H1 (cell line): Measurements from ENCODE around the gene IRF2BP2. TPM values are rescaled to one million over a fixed set of nuclear protein-coding genes. Genes with fewer than 3 reads are reported as not detected.

Source experiments
- CTCF ChIA-PET: fragments of 300-600 bp; sonication (Branson Sonifier 250); formaldehyde crosslinking; loops from one replicate; lab custom pipeline; 2021; ENCODE audit not compliant: partially characterized antibody; lab: Charles Lee
- POLR2A ChIA-PET: fragments of 300-600 bp; sonication (Branson Sonifier 250); formaldehyde crosslinking; loops from one replicate; lab custom pipeline; 2021; ENCODE audit warnings: inconsistent platforms; ENCODE audit not compliant: partially characterized antibody; lab: Charles Lee
- DNase-seq, 2 experiments: peaks; one replicate each; pipeline versions ENCODE4 v3.0.0 to v3.0.0-alpha.2; 2010 to 2022; ENCODE audit warnings: low spot score in 2 of 2, low read depth in 1 of 2, mixed read lengths in 1 of 2
- FAIRE-seq: peaks from 2 replicates; lab custom pipeline; 2011; peaks lifted over from hg19 to GRCh38; lab: Jason Lieb, UNC
- H2AFZ ChIP-seq: 2 replicates; pipeline ENCODE4 v1.8.1; 2012; ENCODE audit warnings: low read length, inconsistent platforms
- H2AK5ac ChIP-seq: 2 replicates; pipeline ENCODE4 v1.6.1; 2013; ENCODE audit warnings: low read depth, low read length
- H2BK120ac ChIP-seq: replicated peaks from 2 replicates; pipeline ENCODE3; 2013; ENCODE audit warnings: low read depth, low read length, inconsistent platforms
- H2BK12ac ChIP-seq: 2 replicates; pipeline ENCODE4 v1.6.1; 2013; ENCODE audit warnings: low read depth, low read length
- H2BK15ac ChIP-seq: 2 replicates; pipeline ENCODE4 v1.6.1; 2013; ENCODE audit warnings: low read length
- H2BK20ac ChIP-seq: 2 replicates; pipeline ENCODE4 v1.6.1; 2013; ENCODE audit warnings: low read length
- H2BK5ac ChIP-seq: 2 replicates; pipeline ENCODE4 v1.6.1; 2013; ENCODE audit warnings: low read depth, low read length
- H3K14ac ChIP-seq: 2 replicates; pipeline ENCODE4 v1.6.1; 2013; ENCODE audit warnings: inconsistent platforms; ENCODE audit not compliant: insufficient read length
- H3K18ac ChIP-seq: 2 replicates; pipeline ENCODE4 v1.6.1; 2013; ENCODE audit warnings: low read length; ENCODE audit errors: extremely low read depth
- H3K23ac ChIP-seq: 2 replicates; pipeline ENCODE4 v1.6.1; 2013; ENCODE audit warnings: inconsistent platforms; ENCODE audit not compliant: insufficient read length
- H3K23me2 ChIP-seq: 2 replicates; pipeline ENCODE4 v1.6.1; 2013; ENCODE audit warnings: low read depth, low read length
- H3K27ac ChIP-seq: 2 replicates; pipeline ENCODE4 v1.6.1; 2011; ENCODE audit warnings: low read depth, low read length, inconsistent platforms
- H3K27me3 ChIP-seq, 4 experiments: replicated peaks in 1 of 4; 1 replicate in 1 of 4; 2 replicates in 3 of 4; pipeline versions ENCODE4 v1.6.1 to v1.8.1; 2011 to 2013; ENCODE audit warnings: low read length in 3 of 4, mild to moderate bottlenecking in 3 of 4, inconsistent platforms in 2 of 4, mixed read lengths in 2 of 4, moderate library complexity in 1 of 4; ENCODE audit not compliant: control insufficient read depth in 3 of 4, insufficient read depth in 3 of 4; ENCODE audit errors: extremely low read depth in 1 of 4
- H3K36me3 ChIP-seq, 4 experiments: 2 replicates each; pipeline versions ENCODE4 v1.6.1 to v1.8.1; 2011 to 2013; ENCODE audit warnings: mild to moderate bottlenecking in 4 of 4, low read length in 3 of 4, moderate library complexity in 2 of 4, control low read depth in 1 of 4, inconsistent platforms in 1 of 4; ENCODE audit not compliant: insufficient read depth in 4 of 4, control insufficient read depth in 2 of 4
- H3K4ac ChIP-seq: replicated peaks from 2 replicates; pipeline ENCODE3; 2013; ENCODE audit warnings: low read length, low read depth, mixed read lengths, inconsistent platforms; ENCODE audit not compliant: insufficient read length
- H3K4me1 ChIP-seq, 4 experiments: replicated peaks in 1 of 4; 1 replicate in 1 of 4; 2 replicates in 3 of 4; pipeline versions ENCODE4 v1.6.1 to v1.8.1; 2011 to 2013; ENCODE audit warnings: low read length in 3 of 4, inconsistent platforms in 2 of 4, mixed read lengths in 1 of 4; ENCODE audit not compliant: insufficient read depth in 4 of 4, control insufficient read depth in 3 of 4
- H3K4me2 ChIP-seq, 2 experiments: 2 replicates each; pipeline versions ENCODE4 v1.6.1 to v1.8.1; 2011 to 2013; ENCODE audit warnings: low read depth in 2 of 2, low read length in 2 of 2, control low read depth in 1 of 2, inconsistent platforms in 1 of 2, mild to moderate bottlenecking in 1 of 2; ENCODE audit not compliant: insufficient read depth in 1 of 2
- H3K4me3 ChIP-seq, 4 experiments: fragments of 200-600, 300-600 bp in 1 of 4; sonication (generic), shearing (Covaris generic), sonication (Bioruptor Twin) in 1 of 4; 2 replicates each; pipeline versions ENCODE4 v1.5.1 to v1.8.1; 2011 to 2016; ENCODE audit warnings: low read length in 4 of 4, low read depth in 3 of 4, control low read depth in 2 of 4, inconsistent platforms in 2 of 4, mild to moderate bottlenecking in 2 of 4, mixed read lengths in 1 of 4, moderate library complexity in 1 of 4; ENCODE audit not compliant: insufficient read depth in 2 of 4; ENCODE audit errors: extremely low read depth in 1 of 4
- H3K56ac ChIP-seq: replicated peaks from 2 replicates; pipeline ENCODE3; 2013; ENCODE audit warnings: low read depth, mild to moderate bottlenecking, mixed read lengths, low read length, inconsistent platforms; ENCODE audit not compliant: insufficient read length
- H3K79me1 ChIP-seq: 2 replicates; pipeline ENCODE4 v1.6.1; 2013; ENCODE audit warnings: low read depth, low read length, control low read depth
- H3K79me2 ChIP-seq, 2 experiments: 2 replicates each; pipeline versions ENCODE4 v1.6.1 to v1.8.1; 2012 to 2013; ENCODE audit warnings: low read length in 2 of 2, mild to moderate bottlenecking in 2 of 2, inconsistent platforms in 1 of 2; ENCODE audit not compliant: insufficient read depth in 2 of 2, control insufficient read depth in 1 of 2
- H3K9ac ChIP-seq, 4 experiments: replicated peaks in 1 of 4; 1 replicate in 1 of 4; 2 replicates in 3 of 4; pipeline versions ENCODE4 v1.6.1 to v1.8.1; 2011 to 2013; ENCODE audit warnings: low read depth in 3 of 4, low read length in 3 of 4, control low read depth in 2 of 4, mild to moderate bottlenecking in 2 of 4, moderate library complexity in 2 of 4, inconsistent platforms in 1 of 4; ENCODE audit errors: extremely low read depth in 1 of 4
- H3K9me3 ChIP-seq, 2 experiments: 2 replicates each; pipeline versions ENCODE4 v1.6.1 to v1.8.1; 2012 to 2013; ENCODE audit warnings: mild to moderate bottlenecking in 2 of 2, moderate library complexity in 2 of 2, control low read depth in 1 of 2, inconsistent platforms in 1 of 2, low read depth in 1 of 2, low read length in 1 of 2, mixed read lengths in 1 of 2; ENCODE audit not compliant: insufficient read depth in 2 of 2
- H4K20me1 ChIP-seq, 2 experiments: replicated peaks in 1 of 2; 2 replicates each; pipeline versions ENCODE3 to v1.8.1; 2011 to 2013; ENCODE audit warnings: inconsistent platforms in 2 of 2, low read length in 2 of 2, mild to moderate bottlenecking in 1 of 2; ENCODE audit not compliant: insufficient read depth in 2 of 2, control insufficient read depth in 1 of 2
- H4K5ac ChIP-seq: 2 replicates; pipeline ENCODE4 v1.6.1; 2013; ENCODE audit warnings: low read length, low read depth, mixed read lengths, inconsistent platforms; ENCODE audit not compliant: insufficient read length
- H4K8ac ChIP-seq: 2 replicates; pipeline ENCODE4 v1.8.0; 2013; ENCODE audit warnings: mild to moderate bottlenecking, moderate library complexity, low read length, inconsistent platforms; ENCODE audit not compliant: insufficient read depth; ENCODE audit errors: extremely low read depth
- H4K91ac ChIP-seq: replicated peaks from 2 replicates; pipeline ENCODE3; 2013; ENCODE audit warnings: low read length, mixed read lengths, inconsistent platforms; ENCODE audit not compliant: insufficient read length
- NANOG ChIP-seq: IDR thresholded peaks from 2 replicates; pipeline ENCODE4 v1.6.1; 2011; ENCODE audit warnings: low read length, low read depth, mild to moderate bottlenecking, inconsistent platforms; ENCODE audit not compliant: insufficient read depth, poor library complexity, severe bottlenecking
- POLR2A ChIP-seq, 2 experiments: IDR thresholded peaks; 1 replicate in 1 of 2; 2 replicates in 1 of 2; pipeline ENCODE4 v1.6.1; 2011; ENCODE audit warnings: low read depth in 2 of 2, low read length in 2 of 2, mild to moderate bottlenecking in 2 of 2; ENCODE audit errors: control extremely low read depth in 1 of 2
- SRF ChIP-seq: IDR thresholded peaks from 2 replicates; pipeline ENCODE4 v1.6.1; 2011; ENCODE audit warnings: mild to moderate bottlenecking, low read depth, low read length, moderate library complexity
- WGBS, 2 experiments: shearing (Covaris generic) in 1 of 2; methylation state at CpG; one replicate each; pipeline versions ENCODE4 v1.1.6 to v1.1.7; 2013 to 2015; ENCODE audit warnings: low lambda C conversion rate in 2 of 2, mixed read lengths in 2 of 2, inconsistent platforms in 1 of 2, low coverage in 1 of 2, missing lambda C conversion rate in 1 of 2; ENCODE audit not compliant: insufficient replicate concordance in 2 of 2, insufficient coverage in 1 of 2, insufficient read length in 1 of 2; ENCODE audit errors: extremely low coverage in 1 of 2, missing lambda C conversion rate in 1 of 2; 5-methylcytosine and 5-hydroxymethylcytosine counted together
- polyA plus RNA-seq, 7 experiments: library from polyadenylated mRNA; depleted of rRNA in 3 of 7; stranded (reverse) in 5 of 7; unstranded in 2 of 7; fragments of >200 nt in 5 of 7; fragments of 200-250 nt in 2 of 7; gene quantifications; 1 replicate in 5 of 7; 2 replicates in 1 of 7; 4 replicates in 1 of 7; pipeline versions ENCODE4 v1.2.1 to v1.2.3, GENCODE V29; 2011 to 2013; ENCODE audit warnings: missing spikeins in 2 of 7, mixed read lengths in 2 of 7
- total RNA-seq: library from RNA; stranded (reverse); fragmentation: NEBNext Ultra II Directional; extraction: Animal tissue kit (Norgen Biotek cat#: 25700); gene quantifications from 2 replicates; pipeline ENCODE4 v1.2.1, GENCODE V29; 2021

IRF2BP2 gene
- total and polyA plus RNA-seq, 2 of the 8 experiments (the other 6 are each of a cell fraction or from before 2014, with no cell fraction given), result 24.9 to 67.5 TPM

GRCh38 chr1:234578087-234578486, 31.9 kb downstream of the IRF2BP2 start:
- Histone ChIP-seq H3K79me1 (no peaks in the 10 kb centered on the region), H3K27ac (no peak overlapping the region), H3K56ac (no peak overlapping the region), H3K9me3 (no peaks in the 10 kb centered on the region), H3K27me3 (no peaks in the 10 kb centered on the region), H2BK12ac (no peak overlapping the region), H2BK20ac (no peak overlapping the region), H3K14ac (no peak overlapping the region), H4K20me1 (no peaks in the 10 kb centered on the region), H4K91ac (no peak overlapping the region), H3K4me1 (no peaks in the 10 kb centered on the region), H4K8ac (no peak overlapping the region), H3K4me2 (no peak overlapping the region), H2BK5ac (no peak overlapping the region), H3K18ac (no peak overlapping the region), H3K9ac (no peak overlapping the region), H3K4me3 (no peak overlapping the region), H4K5ac (no peak overlapping the region), H3K23ac (no peak overlapping the region), H2AK5ac (no peak overlapping the region), H3K4ac (no peak overlapping the region), H3K79me2 (no peaks in the 10 kb centered on the region), H3K23me2 (0 out of 2 replicates have a peak, but pooled peaks cover 1% of the 10 kb centered on the region), H2BK120ac (no peak overlapping the region), H2BK15ac (no peak overlapping the region), H3K36me3 (no peaks in the 10 kb centered on the region), H2AFZ (no peak overlapping the region)
- WGBS, 2 experiments, result 81% methylated on average over 2 of the region's 2 CpGs; no CpG with 5 or more reads in 1 of the 2 experiments
- POLR2A ChIA-PET, result no interaction called here
- CTCF ChIA-PET, result interaction anchor here (0.6 to 2.0 kb wide), 6 partner anchors 17 to 381 kb away, joined by 3 to 6 read pairs (median 3); no protein-coding TSS in a partner anchor
- DNase-seq (no peak), FAIRE-seq (no peak)
- TF ChIP-seq SRF (no peak), NANOG (no peak), POLR2A (IDR thresholded peaks at IDR 0.05; ENCODE audit: control extremely low read depth in 1 of 2, low read depth in 2 of 2, low read length in 2 of 2) (no peak)
